GM12801 (cell line): ENCODE data around the gene LMAN2L.

Experiments used
- TF ChIP-seq, protein P1 (sequence below): IDR thresholded peaks from one replicate; pipeline ENCODE4 v1.5.1; 2011; ENCODE audit warnings: control low read depth; ENCODE audit not compliant: insufficient read length; ENCODE audit errors: extremely low read depth

LMAN2L gene

DNA sequence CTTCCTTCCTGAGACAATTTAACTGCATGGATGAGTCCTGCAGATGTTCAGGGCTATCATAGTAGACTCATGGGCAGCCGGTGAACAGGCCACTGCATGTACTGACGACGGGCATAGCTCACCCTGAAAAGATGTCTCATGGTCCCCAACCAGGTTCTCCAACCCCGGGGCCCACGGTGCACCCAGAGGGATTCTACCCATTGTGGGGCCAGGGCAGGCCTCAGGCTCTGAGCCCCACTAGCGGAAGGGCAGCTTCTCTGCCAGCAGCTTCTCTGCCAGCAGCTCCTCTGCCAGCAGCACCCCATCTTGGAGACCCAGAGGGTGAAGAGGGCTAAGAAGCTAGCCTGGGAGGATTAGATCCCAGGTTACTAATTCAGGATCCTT, 17.6 kb upstream of the LMAN2L start:
- TF ChIP-seq, protein P1, sequence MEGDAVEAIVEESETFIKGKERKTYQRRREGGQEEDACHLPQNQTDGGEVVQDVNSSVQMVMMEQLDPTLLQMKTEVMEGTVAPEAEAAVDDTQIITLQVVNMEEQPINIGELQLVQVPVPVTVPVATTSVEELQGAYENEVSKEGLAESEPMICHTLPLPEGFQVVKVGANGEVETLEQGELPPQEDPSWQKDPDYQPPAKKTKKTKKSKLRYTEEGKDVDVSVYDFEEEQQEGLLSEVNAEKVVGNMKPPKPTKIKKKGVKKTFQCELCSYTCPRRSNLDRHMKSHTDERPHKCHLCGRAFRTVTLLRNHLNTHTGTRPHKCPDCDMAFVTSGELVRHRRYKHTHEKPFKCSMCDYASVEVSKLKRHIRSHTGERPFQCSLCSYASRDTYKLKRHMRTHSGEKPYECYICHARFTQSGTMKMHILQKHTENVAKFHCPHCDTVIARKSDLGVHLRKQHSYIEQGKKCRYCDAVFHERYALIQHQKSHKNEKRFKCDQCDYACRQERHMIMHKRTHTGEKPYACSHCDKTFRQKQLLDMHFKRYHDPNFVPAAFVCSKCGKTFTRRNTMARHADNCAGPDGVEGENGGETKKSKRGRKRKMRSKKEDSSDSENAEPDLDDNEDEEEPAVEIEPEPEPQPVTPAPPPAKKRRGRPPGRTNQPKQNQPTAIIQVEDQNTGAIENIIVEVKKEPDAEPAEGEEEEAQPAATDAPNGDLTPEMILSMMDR, result no peak

DNA sequence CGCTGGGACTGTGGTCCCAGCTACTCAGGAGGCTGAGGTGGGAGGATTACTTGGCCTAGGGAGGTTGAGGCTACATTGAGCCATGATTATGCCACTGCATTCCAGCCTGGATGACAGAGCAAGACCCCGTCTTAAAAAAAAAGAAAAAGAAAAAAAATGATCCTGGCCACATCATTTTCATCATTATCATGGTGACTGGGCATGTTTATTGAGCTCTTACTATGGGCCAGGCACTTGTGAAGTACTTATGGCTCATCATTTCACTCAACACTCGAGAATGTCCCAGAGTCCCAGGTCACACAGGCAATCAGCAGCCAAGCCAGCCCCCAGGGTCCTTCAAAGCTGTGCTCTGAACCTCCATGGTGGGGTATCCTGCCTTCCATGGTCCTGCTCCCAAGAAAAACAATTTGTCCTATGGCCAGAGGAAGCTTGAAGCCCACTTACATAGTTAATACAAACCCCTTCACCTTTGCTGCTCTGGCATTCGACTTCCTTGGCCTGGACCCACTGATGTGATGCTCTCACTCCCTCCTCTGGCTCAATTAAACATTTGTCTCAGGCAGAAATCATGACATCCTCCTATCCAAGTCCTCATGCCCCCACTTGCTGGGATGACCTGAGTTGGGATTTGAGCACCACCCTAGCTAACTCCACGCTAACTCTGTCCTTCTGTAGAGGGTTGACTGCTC, 17.1 kb upstream of the LMAN2L start:
- TF ChIP-seq, protein P1, result no peak

DNA sequence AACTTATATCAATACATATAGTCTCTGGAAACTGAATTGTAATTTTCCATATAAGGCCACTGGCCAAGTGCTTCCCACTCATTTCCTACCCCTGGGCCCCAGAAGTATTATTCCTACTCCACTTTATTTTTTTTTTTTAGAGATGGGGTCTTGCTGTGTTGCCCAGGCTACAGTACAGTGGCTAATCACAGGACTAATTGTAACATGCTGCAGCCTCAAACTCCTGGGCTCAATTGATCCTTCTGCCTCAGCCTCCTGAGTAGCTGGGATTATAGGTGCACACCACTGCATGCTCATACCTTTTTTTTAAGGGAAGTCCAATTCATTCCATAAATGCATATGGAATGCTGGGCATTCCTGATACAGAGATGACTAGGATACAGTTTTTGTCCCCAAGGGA, 14.5 kb upstream of the LMAN2L start:
- TF ChIP-seq, protein P1, result no peak

DNA sequence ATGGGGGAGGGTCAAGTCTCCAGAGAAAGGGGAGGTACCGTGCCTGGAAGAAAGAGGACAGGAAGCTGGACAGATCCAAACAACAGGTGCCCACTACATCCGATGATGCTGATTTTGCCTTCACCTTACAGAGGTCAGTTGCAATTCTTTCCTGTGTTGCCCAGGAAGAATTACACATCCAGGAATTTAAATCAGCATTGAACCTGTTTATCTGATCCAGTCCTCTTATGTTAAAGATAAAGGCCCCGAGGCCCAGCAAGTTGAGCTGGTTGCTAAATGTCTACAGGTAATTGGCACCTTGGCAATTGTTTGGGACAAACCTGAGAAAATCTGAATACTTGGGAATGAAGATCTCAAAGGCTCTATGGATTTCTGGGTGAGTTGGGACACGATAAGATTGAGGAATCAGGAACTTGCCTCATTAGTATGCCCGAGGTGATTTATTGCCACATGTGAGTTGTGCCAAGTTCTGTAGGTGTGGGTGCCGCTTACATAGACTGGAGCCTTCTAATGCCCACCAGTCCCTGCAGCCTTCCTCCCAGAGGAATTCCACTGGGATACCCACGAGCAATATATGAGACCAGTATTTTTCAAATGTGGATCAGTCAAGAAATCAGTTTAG, 13.9 kb upstream of the LMAN2L start:
- TF ChIP-seq, protein P1, result no peak

DNA sequence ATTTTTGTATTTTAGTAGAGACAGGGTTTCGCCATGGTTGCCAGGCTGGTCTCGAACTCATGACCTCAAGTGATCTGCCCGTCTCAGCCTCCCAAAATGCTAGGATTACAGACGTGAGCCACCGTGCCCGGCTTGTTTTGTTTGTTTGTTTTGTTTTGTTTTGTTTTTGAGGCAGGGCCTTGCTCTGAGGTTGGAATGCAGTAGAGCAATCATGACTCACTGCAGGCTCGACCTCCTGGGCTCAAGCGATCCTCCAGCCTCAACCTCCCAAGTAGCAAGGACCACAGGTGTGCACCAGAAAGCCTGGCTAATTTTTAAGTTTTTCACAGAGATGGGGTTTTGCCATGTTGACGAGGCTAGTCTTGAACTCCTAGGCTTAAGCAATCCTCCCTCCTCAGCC, 11.9 kb upstream of the LMAN2L start:
- TF ChIP-seq, protein P1, result no peak

DNA sequence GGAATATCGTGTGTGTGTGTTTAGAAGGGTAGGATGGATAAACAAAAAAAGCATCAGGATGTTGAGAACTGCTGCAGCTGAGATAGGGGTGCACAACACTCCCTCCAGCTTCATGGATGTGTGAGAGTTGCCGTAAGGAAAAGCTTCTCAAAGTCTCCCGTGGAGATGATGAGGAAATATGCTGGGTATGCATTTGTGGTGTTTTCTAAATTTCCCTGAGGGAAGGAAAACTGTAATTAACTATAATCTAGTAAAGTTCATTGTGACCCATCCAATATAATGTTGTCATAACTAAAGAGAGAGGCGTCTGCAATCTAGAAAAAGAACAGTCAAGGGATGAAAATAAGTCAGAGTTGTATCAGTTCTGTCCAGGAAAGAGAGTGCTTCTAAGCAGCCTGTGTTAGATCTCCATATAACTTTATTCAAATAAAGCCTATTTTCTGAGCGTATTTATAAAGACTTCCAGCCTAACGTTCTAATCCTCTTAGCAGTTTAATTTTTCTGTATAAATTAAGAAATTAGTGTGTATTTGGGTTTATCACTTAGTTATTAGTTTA, 7.3 kb upstream of the LMAN2L start:
- TF ChIP-seq, protein P1, result no peak

DNA sequence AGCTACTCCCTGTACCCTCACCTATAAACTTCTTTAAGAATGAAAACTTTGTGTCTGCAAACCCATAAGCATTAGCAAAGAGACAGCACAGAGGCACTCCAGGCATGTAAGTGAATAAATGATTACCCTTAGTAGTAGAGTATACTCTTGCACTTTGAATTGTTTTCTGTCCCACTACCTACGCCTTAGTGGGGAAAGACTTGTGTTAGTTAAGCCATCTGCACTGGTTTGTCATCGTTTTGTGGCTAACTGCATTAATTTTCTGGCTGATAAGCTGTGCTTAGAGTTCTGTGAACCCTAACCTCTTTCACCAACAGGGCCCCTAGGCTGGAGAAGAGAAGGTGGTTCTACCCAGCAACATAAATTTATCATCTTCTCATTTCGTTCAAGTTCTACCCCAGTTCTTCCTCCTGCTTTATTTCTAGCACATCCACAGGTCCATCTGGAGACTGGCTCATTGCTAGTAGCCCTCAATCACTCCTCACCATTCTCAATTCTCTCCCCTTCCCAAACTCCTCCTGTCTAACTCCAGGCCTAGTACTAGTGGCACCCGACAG, 710 bp downstream of the LMAN2L start:
- TF ChIP-seq, protein P1, result no peak
